Naive thymus-derived CD4-positive, alpha-beta T cell (primary cell): Measurements from ENCODE around the gene C1QTNF1. TPM values are rescaled to one million over a fixed set of nuclear protein-coding genes. Genes with fewer than 3 reads are reported as not detected.
"Not testable (repeated sequence)": the region's sequence is repeated elsewhere in the genome, so short reads cannot be mapped to it uniquely, and the experiment has no call there.

Experiments used
- ATAC-seq: fragments of 150-1000 bp; cut with Tn5 transposase; 2 replicates; pipeline ENCODE4 v1.10.0; 2021; ENCODE audit warnings: mild to moderate bottlenecking, moderate library complexity
- CTCF ChIA-PET: fragments of 350-600 bp; sonication (Branson Sonifier 250); formaldehyde crosslinking; loops from one replicate; lab custom pipeline; 2021; ENCODE audit warnings: antibody characterized with exemption; lab: Charles Lee
- POLR2A ChIA-PET: fragments of 350-600 bp; sonication (Branson Sonifier 250); formaldehyde crosslinking; loops from one replicate; lab custom pipeline; 2021; ENCODE audit warnings: antibody characterized with exemption, inconsistent platforms; lab: Charles Lee
- DNase-seq, 9 donors: peaks; one replicate each; pipeline versions ENCODE4 v3.0.0 to v3.0.0-alpha.2; 2020 to 2022; ENCODE audit warnings: mixed read lengths in 1 of 9
- H3K27ac ChIP-seq: one replicate; pipeline ENCODE4 v1.7.0; 2013; ENCODE audit warnings: mild to moderate bottlenecking, low read depth, low read length, moderate library complexity
- H3K27me3 ChIP-seq, 2 donors: one replicate each; pipeline ENCODE4 v1.7.0; 2013; ENCODE audit warnings: low read length in 2 of 2, mild to moderate bottlenecking in 2 of 2, moderate library complexity in 2 of 2; ENCODE audit not compliant: control insufficient read depth in 2 of 2, insufficient read depth in 2 of 2
- H3K36me3 ChIP-seq, 3 experiments: 1 replicate in 2 of 3; 2 replicates in 1 of 3; pipeline ENCODE4 v1.7.0; 2013; ENCODE audit warnings: low read length in 3 of 3, mild to moderate bottlenecking in 3 of 3, moderate library complexity in 1 of 3; ENCODE audit not compliant: insufficient read depth in 3 of 3, control insufficient read depth in 2 of 3
- H3K4me1 ChIP-seq, 2 donors: one replicate each; pipeline ENCODE4 v1.7.0; 2013; ENCODE audit warnings: low read length in 2 of 2, mild to moderate bottlenecking in 2 of 2, moderate library complexity in 1 of 2; ENCODE audit not compliant: control insufficient read depth in 2 of 2, insufficient read depth in 2 of 2
- H3K4me3 ChIP-seq: 2 replicates; pipeline ENCODE4 v1.7.0; 2013; ENCODE audit warnings: mild to moderate bottlenecking, low read length
- H3K9me3 ChIP-seq, 3 experiments: 1 replicate in 2 of 3; 2 replicates in 1 of 3; pipeline ENCODE4 v1.7.0; 2013; ENCODE audit warnings: low read length in 3 of 3; ENCODE audit not compliant: control insufficient read depth in 2 of 3
- H3K27ac Mint-ChIP-seq, 9 donors: one replicate each; pipeline ENCODE4 v1.8.0; 2020 to 2022; ENCODE audit warnings: mixed read lengths in 9 of 9, mild to moderate bottlenecking in 8 of 9, moderate library complexity in 5 of 9, inconsistent platforms in 2 of 9
- H3K27me3 Mint-ChIP-seq, 5 donors: one replicate each; pipeline ENCODE4 v1.8.0; 2021 to 2022; ENCODE audit warnings: mixed read lengths in 5 of 5, mild to moderate bottlenecking in 1 of 5
- H3K36me3 Mint-ChIP-seq, 5 donors: one replicate each; pipeline ENCODE4 v1.8.0; 2020 to 2022; ENCODE audit warnings: mixed read lengths in 5 of 5, mild to moderate bottlenecking in 3 of 5, inconsistent platforms in 1 of 5
- H3K4me1 Mint-ChIP-seq, 7 donors: one replicate each; pipeline ENCODE4 v1.8.0; 2020 to 2022; ENCODE audit warnings: mixed read lengths in 7 of 7, mild to moderate bottlenecking in 3 of 7, inconsistent platforms in 1 of 7
- H3K4me3 Mint-ChIP-seq, 10 donors: one replicate each; pipeline ENCODE4 v1.8.0; 2020 to 2022; ENCODE audit warnings: mild to moderate bottlenecking in 10 of 10, mixed read lengths in 10 of 10, moderate library complexity in 6 of 10, inconsistent platforms in 2 of 10
- H3K9me3 Mint-ChIP-seq, 11 donors: one replicate each; pipeline ENCODE4 v1.8.0; 2020 to 2022; ENCODE audit warnings: mixed read lengths in 11 of 11, mild to moderate bottlenecking in 4 of 11, inconsistent platforms in 1 of 11, moderate library complexity in 1 of 11
- intact Hi-C, 2 donors: fragments of 100-400 bp; cut with micrococcal nuclease; formaldehyde crosslinking; loops; one replicate each; pipeline ENCODE4 v1.15.1; 2023
- polyA plus RNA-seq, 2 donors: library from polyadenylated mRNA; unstranded; fragments of 300-500 nt; fragmentation: Illumina TruSeq; gene quantifications; one replicate each; pipeline ENCODE4 v1.2.3, GENCODE V29; 2021
- total RNA-seq, 6 experiments: library from RNA in 5 of 6; stranded (reverse) in 5 of 6; gene quantifications; 1 replicate in 5 of 6; 2 replicates in 1 of 6; pipeline ENCODE4 v1.2.3 and lab custom pipeline; 2021 to 2026

The C1QTNF1 gene
- total and polyA plus RNA-seq, 7 experiments from 2014 or later, result 0.10 TPM; not detected in 6

GRCh38 chr17:79072544-79072943 is 48.6 kb downstream of the C1QTNF1 start:
- ChIA-PET CTCF (no interaction called here), POLR2A (no interaction called here)
- intact Hi-C loops, result loop anchor here in 1 of 2 donors (10.0 kb wide), 1 partner anchor 922 kb away; no protein-coding TSS in a partner anchor
- ATAC-seq (no peak), DNase-seq (no peak)
- no peak overlapping the region for H3K27ac ChIP-seq
- H3K9me3 ChIP-seq, result no peaks in the 10 kb centered on the region
- peak overlapping the region in 1 of 10 donors; percentile 46 for H3K4me3 Mint-ChIP-seq
- H3K27me3 Mint-ChIP-seq, result peaks cover 0 to 4% (median 0%) of the 10 kb centered on the region in 5 donors
- H3K27ac Mint-ChIP-seq, result no peak overlapping the region
- H3K4me1 Mint-ChIP-seq, result peaks cover 9 to 26% (median 18%) of the 10 kb centered on the region in 7 donors
- no peaks in the 10 kb centered on the region for H3K36me3 Mint-ChIP-seq
- no peaks in the 10 kb centered on the region for H3K9me3 Mint-ChIP-seq
- H3K4me1 ChIP-seq, result peaks cover 8 to 14% of the 10 kb centered on the region in 2 donors
- no peaks in the 10 kb centered on the region for H3K36me3 ChIP-seq
- no peaks in the 10 kb centered on the region for H3K27me3 ChIP-seq
- H3K4me3 ChIP-seq, result no peak overlapping the region

GRCh38 chr17:79073016-79073705 is 49.2 kb downstream of the C1QTNF1 start:
- CTCF ChIA-PET, result interaction anchor here (0.6 to 3.0 kb wide), 5 partner anchors 10 to 207 kb away, joined by 3 to 11 read pairs (median 5); no protein-coding TSS in a partner anchor
- intact Hi-C loops, result loop anchor here in 1 of 2 donors (10.0 kb wide), 1 partner anchor 922 kb away; no protein-coding TSS in a partner anchor
- Mint-ChIP-seq H3K9me3 (no peaks in the 10 kb centered on the region), H3K4me3 (peak overlapping the region in 3 of 10 donors; percentile 87 to 92 (median 90)), H3K4me1 (peaks cover 9 to 26% (median 18%) of the 10 kb centered on the region in 7 donors), H3K36me3 (no peaks in the 10 kb centered on the region), H3K27ac (no peak overlapping the region), H3K27me3 (peaks cover 0 to 4% (median 0%) of the 10 kb centered on the region in 5 donors)
- DNase-seq, result no peak
- H3K4me3 ChIP-seq, result no peak overlapping the region
- H3K27me3 ChIP-seq, result no peaks in the 10 kb centered on the region
- no peak overlapping the region for H3K27ac ChIP-seq
- no peak for ATAC-seq
- H3K4me1 ChIP-seq, result peaks cover 8 to 14% of the 10 kb centered on the region in 2 donors
- no peaks in the 10 kb centered on the region for H3K9me3 ChIP-seq
- peaks cover 0 to 3% (median 0%) of the 10 kb centered on the region in 3 experiments for H3K36me3 ChIP-seq
- POLR2A ChIA-PET, result no interaction called here

- CTCF ChIA-PET, result interaction anchor here (0.6 to 3.0 kb wide), 6 partner anchors 8 to 208 kb away, joined by 3 to 11 read pairs (median 6); no protein-coding TSS in a partner anchor
- Histone ChIP-seq H3K4me3 (peak overlapping the region; percentile 64), H3K36me3 (peaks cover 0 to 9% (median 0%) of the 10 kb centered on the region in 3 experiments), H3K9me3 (no peaks in the 10 kb centered on the region), H3K27ac (no peak overlapping the region), H3K4me1 (peaks cover 8 to 14% of the 10 kb centered on the region in 2 donors), H3K27me3 (no peaks in the 10 kb centered on the region)
- Mint-ChIP-seq H3K36me3 (peaks cover 0 to 5% (median 0%) of the 10 kb centered on the region in 5 donors), H3K4me3 (peak overlapping the region in 8 of 10 donors; percentile 3 to 94 (median 86)), H3K27ac (peak overlapping the region in 1 of 9 donors; percentile 14), H3K4me1 (peaks cover 9 to 26% (median 18%) of the 10 kb centered on the region in 7 donors), H3K9me3 (no peaks in the 10 kb centered on the region), H3K27me3 (peaks cover 0 to 4% (median 0%) of the 10 kb centered on the region in 5 donors)
- no peak for ATAC-seq
- intact Hi-C loops, result loop anchor here in 1 of 2 donors (1.0 to 10.0 kb wide), 2 partner anchors 64 to 921 kb away; partner anchors contain the start of gene CANT1
- DNase-seq, result no peak
- POLR2A ChIA-PET, result no interaction called here
Measured at GRCh38 chr17:79073706-79074088, 49.7 kb downstream of the C1QTNF1 start.

- H3K9me3 Mint-ChIP-seq, H3K9me3 ChIP-seq, ATAC-seq, H3K27me3 Mint-ChIP-seq, H3K27me3 ChIP-seq, H3K36me3 Mint-ChIP-seq, DNase-seq: not testable (repeated sequence)
- Histone ChIP-seq H3K36me3 (peaks cover 0 to 13% (median 0%) of the 10 kb centered on the region in 3 experiments), H3K4me3 (peak overlapping the region; percentile 64), H3K4me1 (peaks cover 8 to 14% of the 10 kb centered on the region in 2 donors), H3K27ac (peak overlapping the region; percentile 74)
- H3K4me1 Mint-ChIP-seq, result peaks cover 9 to 26% (median 18%) of the 10 kb centered on the region in 7 donors
- ChIA-PET CTCF (interaction anchor here (0.6 to 3.0 kb wide), 7 partner anchors 9 to 318 kb away, joined by 3 to 11 read pairs (median 5); no protein-coding TSS in a partner anchor), POLR2A (interaction anchor here (0.6 to 1.0 kb wide), 3 partner anchors 15 to 1948 kb away, joined by 3 read pairs; no protein-coding TSS in a partner anchor)
- intact Hi-C loops, result loop anchor here in 1 of 2 donors (1.0 to 10.0 kb wide), 2 partner anchors 65 to 921 kb away; partner anchors contain the start of gene CANT1
- peak overlapping the region; percentile 51 to 94 (median 79) for H3K27ac Mint-ChIP-seq
- H3K4me3 Mint-ChIP-seq, result peak overlapping the region; percentile 69 to 94 (median 86)
Measured at GRCh38 chr17:79074121-79074648, 50.2 kb downstream of the C1QTNF1 start.

- intact Hi-C loops, result loop anchor here in 1 of 2 donors (1.0 to 10.0 kb wide), 2 partner anchors 66 to 920 kb away; partner anchors contain the start of gene CANT1
- H3K9me3 Mint-ChIP-seq, result no peaks in the 10 kb centered on the region
- ChIA-PET CTCF (interaction anchor here (0.7 to 3.0 kb wide), 5 partner anchors 8 to 317 kb away, joined by 4 to 11 read pairs (median 6); no protein-coding TSS in a partner anchor), POLR2A (interaction anchor here (0.6 to 1.0 kb wide), 3 partner anchors 15 to 1947 kb away, joined by 3 read pairs; no protein-coding TSS in a partner anchor)
- H3K27me3 Mint-ChIP-seq, result peaks cover 0 to 4% (median 0%) of the 10 kb centered on the region in 5 donors
- ATAC-seq, result peak; percentile 99
- H3K4me1 Mint-ChIP-seq, result peaks cover 9 to 26% (median 18%) of the 10 kb centered on the region in 7 donors
- Histone ChIP-seq H3K4me3 (peak within 1 kb of the TSS; percentile 64), H3K27ac (peak within 1 kb of the TSS; percentile 74), H3K27me3 (no peaks in the 10 kb centered on the region), H3K4me1 (peaks cover 8 to 14% of the 10 kb centered on the region in 2 donors), H3K9me3 (no peaks in the 10 kb centered on the region), H3K36me3 (peaks cover 0 to 20% (median 0%) of the 10 kb centered on the region in 3 experiments)
- H3K27ac Mint-ChIP-seq, result peak within 1 kb of the TSS; percentile 64 to 94 (median 88)
- H3K4me3 Mint-ChIP-seq, result peak within 1 kb of the TSS; percentile 85 to 95 (median 90)
- H3K36me3 Mint-ChIP-seq, result peaks cover 0 to 14% (median 2%) of the 10 kb centered on the region in 5 donors
- DNase-seq, result peak; percentile 78 to 97 (median 86)
Measured at GRCh38 chr17:79074649-79075445, 50.9 kb downstream of the C1QTNF1 start, which contains the start of gene ENGASE. Gene ENGASE (plus strand): TSS chr17:79074824. CDS start chr17:79074945, 121 bp downstream.
